Measurements from ENCODE around the gene CDR2.
"Not testable (repeated sequence)": the region's sequence is repeated elsewhere in the genome, so short reads cannot be mapped to it uniquely, and the experiment has no call there.

Gene CDR2
- 101 to 124 reads per million in 2 donors for total RNA-seq

DNA sequence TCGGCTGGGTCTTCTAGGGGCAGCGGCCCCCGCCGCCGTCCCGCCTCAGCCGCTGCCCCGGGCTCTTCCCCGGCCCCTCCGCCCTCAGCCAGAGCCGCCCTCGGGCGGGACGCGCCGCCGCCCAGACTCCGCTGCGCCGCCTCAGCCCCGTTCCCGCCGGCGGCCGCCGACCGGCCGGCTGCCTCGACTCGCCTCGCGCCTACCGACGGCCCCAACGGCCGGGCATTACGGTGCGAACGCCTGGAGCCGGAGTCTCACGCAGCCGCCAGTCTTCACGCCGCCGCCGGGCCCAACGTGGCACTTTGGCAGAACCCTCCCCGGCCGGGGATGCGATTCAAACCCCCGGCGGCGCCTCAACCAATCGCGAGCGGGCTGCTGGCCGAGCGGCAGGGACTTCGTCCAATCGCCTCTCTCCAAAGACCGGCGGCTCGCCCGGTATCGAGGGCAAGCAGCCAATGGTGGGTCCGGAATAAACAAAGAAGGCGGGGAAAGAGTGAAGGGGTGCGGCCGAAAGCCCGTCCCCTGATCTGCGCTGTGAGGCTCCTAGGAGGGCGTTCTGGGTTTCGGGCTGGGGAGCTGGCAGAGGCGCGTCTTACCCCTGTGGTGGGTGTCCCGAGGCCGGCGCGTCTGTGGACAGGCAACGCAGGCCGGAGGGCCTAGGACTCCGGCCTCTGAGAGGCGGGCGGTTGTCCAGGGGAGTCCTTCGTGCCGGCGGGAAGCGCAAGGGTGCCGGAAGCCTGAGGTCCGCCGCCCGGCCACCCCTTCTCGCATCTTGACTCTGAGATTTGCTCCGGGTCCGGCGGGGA is at the start of gene CDR2:
Gene CDR2 (minus strand): TSS at position 309 of the 806 bp plus-strand sequence. CDS start 310 bp downstream, outside the sequence.
- DNase-seq, result peak; percentile 98

DNA sequence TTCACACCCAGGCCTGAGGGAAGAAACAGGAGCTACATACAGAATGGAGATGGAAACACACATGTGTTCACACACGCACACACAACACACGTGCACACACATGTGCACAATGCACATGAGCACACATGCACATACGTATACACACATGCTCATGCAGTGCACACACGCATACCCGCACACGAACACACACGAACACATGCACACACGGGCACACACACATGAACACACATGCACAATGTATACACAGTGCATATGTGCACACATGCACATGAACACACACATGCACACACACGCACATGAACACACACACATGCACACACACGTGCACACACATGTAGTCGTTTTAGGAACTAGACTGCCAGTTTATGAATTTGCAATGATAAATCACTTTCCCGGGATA is 49.3 kb upstream of the CDR2 start:
- no peak for DNase-seq

DNA sequence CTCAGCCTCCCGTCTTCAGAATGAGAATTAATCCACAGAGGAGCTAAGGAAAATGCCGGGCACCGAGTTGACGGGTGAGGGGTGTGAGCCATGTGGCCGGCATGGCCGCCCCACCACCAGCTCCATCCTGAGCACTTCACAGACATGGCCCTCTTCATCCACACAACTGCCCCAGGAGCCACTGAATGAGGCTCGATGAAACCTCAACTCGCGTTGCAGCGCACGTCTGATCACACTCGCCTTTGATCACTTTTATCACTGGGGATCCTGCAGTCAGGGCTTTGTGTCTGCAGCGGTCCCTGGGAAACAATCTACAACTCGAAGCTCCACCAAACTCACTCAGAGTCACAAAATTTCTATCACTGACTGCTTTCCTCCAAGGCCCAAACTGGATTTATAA is 46.7 kb upstream of the CDR2 start:
- no peak for DNase-seq

DNA sequence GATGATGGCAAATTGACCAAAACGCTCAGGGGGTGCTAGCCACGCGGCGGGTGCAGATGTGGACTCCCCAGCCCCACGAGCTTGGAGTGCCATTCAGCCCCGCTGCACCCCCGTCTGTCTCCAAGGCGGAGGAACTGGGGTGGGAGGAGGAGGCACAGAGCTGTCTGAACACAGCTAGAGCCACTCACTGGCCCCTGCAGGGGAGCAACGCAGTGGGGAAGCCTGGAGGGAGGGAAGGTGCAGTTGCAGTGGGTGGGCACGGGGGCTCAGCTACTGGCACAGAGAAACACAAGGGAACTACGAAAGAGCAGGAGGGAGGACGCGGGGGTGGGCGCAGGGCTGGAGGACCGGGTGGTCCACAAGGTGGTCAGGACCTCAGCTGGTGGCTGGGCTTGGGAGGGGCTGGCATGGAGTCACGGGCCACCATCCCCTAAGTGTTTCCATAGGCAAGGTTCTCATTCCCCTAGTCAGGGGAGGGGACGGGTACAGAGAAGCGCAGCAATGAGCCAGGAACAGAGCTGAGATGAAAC is 46.3 kb upstream of the CDR2 start:
- no peak for DNase-seq

DNA sequence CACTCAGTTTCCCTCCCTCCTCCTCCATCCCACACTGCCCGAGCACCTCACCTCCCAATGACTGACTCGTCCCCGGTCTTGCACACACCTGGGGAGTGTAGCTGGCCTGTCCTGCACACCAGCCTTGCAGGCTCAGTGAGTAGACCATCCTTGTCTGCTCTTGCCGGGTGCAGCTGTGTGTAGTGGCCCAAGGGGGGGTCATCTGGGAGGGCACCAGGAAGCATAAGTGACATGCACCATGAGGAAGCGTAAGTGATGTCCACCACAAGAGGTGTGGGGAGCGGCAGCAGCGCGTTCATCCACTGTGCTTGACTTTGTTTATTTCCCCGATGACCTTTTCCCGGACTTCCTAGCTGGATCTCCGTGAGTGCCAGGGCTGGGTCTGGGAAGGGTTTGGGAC is 45.5 kb upstream of the CDR2 start:
- DNase-seq, result no peak

DNA sequence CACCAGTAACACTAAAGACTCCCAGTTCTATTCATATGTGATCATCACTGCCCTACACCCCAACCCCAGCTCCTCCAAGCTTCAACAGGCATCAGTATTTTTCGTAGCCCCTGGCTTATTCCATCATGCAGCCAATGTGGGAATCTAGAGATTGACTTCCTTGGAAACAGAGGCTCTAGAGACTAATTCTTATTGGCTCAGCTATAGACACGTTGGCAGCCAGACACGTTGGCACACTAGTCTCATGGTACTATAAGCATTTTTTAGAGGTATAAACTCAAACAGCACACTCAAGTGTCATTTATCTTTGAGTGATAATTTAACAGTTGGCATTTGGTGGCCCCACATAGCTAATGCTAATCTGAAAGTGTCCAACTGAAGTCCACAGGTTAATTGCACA is 44.4 kb upstream of the CDR2 start:
- DNase-seq, result no peak

DNA sequence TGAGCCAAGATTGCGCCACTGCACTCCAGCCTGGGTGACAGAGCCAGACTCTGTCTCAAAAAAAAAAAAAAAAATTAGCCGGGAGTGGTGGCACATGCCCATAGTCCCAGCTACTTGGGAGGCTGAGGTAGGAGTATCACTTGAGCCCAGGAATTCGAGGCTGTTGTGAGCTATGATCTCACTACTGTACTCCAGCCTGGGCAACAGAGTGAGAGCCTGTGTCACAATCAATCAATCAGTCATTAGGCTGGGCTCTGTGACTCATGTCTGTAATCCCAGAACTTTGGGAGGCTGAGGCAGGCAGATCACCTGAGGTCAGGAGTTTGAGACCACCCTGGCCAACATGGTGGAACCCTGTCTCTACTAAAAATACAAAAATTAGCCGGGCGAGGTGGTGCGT is 43.4 kb upstream of the CDR2 start:
- DNase-seq, result not testable (repeated sequence)

DNA sequence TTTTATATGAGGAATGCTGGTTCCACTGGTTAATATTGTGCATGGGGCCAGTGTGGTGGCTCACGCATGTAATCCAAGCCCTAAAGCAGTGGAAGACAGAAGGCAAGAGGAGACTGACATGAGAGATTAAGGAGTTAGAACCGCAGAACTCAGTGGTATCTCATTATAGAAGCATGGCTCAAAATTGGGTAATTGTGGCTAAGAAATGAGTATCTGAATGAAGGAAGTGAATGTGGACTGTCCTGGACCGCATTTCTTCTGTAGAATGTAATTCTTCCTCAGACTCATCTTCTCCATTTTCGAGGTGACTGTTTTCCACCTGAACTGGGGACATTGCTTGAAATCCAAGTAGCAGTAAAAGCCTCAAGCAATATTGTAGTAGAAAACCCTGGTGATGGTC is 42.6 kb upstream of the CDR2 start:
- no peak for DNase-seq

DNA sequence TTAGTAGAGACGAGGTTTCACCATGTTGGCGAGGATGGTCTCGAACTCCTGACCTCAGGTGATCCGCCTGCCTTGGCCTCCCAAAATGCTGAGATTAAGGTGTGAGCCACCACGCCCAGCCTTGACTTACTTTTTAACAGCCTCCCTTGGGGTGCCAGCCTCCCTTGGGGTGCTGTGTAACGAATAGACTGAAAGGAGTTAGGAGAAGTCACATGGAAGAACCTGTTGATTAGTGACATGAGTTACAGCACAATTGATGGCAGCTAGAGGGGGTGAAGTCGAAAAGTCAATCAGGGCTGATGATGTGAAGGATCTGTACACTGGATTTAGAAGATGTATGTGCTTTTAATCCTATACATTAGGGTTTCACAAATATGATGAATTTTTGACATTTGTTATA is 39.4 kb upstream of the CDR2 start:
- DNase-seq, result no peak

DNA sequence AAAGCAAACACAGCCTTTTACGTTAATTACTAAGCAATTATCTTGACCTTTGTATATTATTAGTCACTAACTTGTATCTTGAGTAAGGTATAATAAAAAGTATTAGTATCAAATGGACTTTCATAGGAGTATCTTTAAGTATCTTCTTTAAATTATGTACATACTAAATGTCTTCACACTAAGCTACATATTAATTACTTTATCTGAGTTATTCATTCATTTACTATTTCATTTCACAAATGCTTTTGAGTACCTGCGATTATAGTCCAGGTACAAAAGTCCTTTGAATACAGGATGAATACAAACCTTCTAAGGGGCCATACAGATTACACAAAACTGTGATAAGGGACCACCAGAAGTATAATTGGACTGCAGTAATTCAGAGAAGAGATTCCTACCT is 33.1 kb upstream of the CDR2 start:
- DNase-seq, result no peak

DNA sequence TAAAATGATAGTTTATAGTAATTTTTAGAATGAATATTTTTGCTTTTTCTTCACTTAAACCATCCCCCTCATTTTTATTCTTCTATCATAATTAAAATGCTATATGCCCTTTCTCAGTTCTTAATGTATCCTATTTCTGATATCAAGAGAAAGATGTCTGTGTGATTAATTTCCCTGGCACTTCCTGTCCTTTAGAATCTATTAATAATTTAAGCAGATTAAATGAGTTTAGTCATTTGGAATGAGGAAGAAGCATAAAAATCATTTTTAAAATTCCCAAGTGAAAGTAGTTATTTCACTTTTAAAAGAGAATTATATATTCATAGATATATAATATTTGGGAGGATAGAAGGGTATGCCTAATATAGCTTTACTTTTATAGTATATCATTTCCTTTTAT is 27.8 kb upstream of the CDR2 start:
- DNase-seq, result no peak

DNA sequence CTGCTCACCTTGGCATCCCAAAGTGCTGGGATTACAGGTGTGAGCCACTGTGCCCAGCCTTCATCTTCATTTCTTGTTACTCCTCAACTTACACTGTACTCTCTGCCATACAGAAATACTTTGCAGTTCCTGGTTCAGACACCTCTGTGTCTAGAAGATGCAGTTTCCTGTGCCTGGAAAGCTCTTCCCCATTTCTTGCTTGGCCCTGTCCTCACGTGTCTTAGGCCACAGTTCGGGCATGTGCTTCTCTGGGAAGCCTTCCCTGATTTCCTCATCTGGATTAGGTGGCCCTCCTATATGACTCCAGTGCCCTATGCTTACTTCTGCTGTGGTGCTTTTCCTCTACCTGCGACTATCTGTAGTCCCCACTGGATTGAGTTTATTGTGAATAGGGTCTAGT is 26.5 kb upstream of the CDR2 start:
- DNase-seq, result no peak

DNA sequence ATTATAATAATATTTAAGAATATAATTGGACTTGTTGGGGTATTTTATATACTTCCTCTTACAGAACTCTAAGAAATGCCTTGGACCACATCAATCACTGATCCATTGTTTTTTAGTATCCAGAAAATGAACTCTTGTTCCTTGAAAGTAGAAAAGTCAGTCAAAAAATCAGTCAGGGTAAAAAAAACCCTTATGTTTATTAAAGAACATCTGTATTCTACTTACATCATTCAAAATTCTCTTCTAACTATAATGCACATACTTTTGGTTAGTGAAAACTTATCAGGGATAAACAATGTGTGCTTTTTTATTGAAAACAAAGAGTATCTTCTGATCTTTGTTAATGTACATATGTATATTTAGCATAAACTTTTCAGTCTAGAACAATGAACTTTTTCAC is 23.5 kb upstream of the CDR2 start:
- no peak for DNase-seq

DNA sequence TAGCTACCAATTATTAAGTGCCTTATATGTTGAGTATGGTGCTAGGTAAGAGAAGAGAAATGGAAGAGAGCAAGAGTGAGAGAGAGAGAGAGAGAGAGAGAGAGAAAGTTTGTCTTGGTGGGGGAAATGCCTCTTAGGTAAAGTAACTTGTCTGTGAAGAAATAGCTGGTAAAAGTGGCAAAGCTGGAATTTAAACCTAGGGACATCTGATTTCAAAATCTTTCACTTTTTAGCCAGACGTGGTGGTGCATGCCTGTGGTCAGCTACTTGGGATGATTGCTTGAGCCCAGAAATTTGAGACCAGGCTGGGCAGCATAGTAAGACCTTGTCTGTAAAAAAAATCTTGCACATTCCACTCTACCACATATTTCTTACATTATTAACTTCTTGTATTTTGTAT is 23.0 kb upstream of the CDR2 start:
- no peak for DNase-seq

DNA sequence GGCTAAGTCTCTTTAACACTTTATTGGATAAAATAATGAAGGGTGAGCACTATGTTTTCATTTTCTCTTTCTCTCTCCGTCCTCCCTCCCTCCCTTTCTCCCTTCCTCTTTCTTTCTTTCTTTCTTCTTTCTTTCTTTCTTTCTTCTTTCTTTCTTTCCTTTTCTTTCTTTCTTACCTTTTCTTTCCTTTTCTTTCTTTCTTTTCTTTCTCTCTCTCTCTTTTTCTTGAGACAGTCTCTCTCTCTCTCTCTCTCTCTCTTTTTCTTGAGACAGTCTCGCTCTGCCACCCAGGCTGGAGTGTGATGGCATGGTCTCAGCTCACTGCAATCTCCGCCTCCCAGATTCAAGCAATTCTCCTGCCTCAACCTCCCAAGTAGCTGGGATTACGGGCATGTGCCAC is 21.5 kb upstream of the CDR2 start:
- no peak for DNase-seq

DNA sequence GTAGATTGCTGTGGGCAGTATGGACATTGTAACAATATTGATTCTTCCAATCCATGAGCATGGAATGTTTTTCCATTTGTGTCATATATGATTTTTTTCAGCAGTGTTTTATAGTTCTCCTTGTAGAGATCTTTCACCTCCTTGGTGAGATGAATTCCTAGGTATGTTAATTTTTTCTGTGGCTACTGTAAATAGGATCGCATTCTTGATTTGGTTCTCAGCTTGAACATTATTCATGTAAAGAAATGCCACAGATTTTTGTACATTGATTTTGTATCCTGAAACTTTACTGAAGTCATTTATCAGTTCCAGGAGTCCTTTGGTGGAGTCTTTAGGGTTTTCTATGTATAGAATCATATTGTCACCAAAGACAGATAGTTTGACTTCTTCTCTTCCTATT is 19.7 kb upstream of the CDR2 start:
- no peak for DNase-seq

DNA sequence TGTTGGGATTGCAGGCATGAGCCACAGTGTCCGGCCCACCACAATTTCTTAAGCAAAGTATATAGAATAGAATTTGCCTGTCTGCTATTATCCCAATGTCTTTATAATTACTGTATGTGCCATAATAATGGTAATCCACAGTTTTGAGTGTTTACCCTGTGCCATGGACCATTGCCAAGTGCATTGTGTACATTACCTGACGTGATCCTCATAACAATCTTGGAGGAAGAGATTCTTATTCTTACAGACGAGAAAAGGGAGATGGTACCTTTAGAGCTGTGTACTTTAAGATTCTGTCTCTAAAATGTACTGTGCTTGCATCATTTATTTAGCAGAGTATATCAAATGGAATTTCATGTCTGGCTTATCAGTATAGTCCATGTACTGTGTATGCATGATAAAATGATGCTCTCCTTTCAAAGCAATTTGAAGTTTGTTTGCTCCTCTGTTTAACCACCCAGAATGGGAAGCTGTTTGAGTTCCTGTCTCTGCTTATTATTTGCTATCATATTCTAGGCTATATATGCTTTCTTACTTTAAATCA is 13.8 kb upstream of the CDR2 start:
- DNase-seq, result no peak

DNA sequence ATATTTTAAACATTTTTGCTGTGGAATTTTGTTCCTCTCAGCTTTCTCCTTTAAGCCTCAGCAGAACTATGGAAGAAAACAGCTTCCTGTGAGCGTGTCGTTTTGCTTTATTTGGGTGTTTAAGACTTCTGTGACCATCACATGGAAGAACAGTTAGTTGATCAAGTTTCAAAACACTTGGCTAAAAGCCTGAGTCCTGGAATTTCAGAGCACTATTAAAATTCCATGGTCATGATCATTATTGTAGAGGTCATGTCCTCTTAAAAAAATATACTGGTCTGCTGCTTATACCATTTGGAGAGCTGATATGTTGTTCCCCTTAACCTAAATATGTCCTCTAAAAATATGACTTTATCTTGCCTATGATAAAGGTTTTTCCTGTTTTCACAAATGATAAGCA is 12.6 kb upstream of the CDR2 start:
- DNase-seq, result no peak

DNA sequence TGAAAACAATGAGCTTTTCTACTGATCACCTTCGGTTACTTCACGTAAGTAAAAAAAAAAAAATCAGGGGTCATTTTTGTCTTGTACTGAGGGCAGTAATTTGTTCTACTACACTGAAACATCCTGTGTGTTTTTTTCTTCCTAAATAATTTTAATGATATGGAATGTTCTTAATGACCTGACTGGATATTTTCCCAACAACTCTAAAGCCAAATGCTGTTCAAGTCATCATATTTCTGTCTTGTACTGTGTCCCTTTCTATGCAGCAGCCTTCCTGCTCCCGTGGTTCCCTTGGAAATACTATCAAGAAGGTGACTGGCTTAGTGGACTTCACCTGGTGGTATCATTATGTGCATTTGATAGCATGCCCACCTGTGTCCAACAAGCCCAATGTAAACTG is 10.8 kb upstream of the CDR2 start:
- no peak for DNase-seq

DNA sequence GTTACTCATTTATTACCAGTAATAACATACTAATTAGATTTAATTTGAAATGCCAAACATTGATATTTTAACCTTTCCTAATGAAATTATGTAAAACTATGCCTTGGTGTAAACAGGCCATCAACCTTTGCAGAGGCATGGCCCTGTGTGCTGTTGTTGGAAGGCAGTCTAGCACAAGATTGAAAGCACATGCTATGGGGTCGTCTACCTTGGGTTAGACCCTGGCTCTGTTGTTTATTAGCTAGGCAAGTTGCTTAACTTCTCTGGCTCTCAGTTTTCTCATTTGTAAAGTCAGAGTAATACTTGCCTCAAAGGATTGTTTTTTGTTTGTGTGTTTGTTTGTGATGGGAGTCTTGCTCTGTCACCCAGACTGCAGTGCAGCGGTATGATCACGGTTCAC is 9.4 kb upstream of the CDR2 start:
- no peak for DNase-seq

DNA sequence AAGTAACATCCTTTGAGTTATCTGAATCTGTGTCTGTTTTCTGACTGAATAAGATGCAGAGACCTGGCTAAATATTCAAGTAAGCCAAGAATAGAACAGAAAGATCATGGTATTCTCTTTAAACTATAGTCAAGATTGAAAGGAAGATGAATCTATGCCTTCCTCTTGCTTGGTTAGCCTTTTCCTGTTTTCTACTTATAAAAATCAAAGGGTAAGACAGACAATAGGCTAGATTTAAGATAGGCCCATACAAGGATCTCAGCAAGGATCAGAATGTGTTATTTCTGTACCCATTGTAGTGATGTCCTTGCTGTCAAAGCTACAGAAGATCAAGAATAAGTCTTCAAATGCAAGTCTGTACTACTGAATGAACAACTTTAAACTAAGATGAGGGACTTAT is 7.0 kb upstream of the CDR2 start:
- no peak for DNase-seq

DNA sequence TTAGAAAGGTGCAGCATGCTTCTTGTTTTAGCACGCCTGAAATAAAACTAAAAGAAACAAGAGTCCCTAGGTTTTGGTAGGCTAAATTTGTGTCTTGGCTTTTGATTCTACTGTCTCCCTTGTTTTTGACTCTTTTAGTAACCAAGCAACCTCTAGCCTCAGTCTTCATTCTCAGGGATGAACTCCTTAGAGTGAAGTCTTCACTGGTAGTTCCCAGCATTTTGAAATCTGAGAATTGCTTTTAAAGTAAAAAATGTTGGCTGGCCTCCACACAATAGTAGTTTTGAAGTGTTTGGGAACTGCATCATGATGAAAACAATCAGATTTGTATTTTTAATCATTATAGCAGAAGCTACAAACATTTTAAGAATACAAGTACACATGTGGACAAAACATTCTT is 6.1 kb upstream of the CDR2 start:
- no peak for DNase-seq

DNA sequence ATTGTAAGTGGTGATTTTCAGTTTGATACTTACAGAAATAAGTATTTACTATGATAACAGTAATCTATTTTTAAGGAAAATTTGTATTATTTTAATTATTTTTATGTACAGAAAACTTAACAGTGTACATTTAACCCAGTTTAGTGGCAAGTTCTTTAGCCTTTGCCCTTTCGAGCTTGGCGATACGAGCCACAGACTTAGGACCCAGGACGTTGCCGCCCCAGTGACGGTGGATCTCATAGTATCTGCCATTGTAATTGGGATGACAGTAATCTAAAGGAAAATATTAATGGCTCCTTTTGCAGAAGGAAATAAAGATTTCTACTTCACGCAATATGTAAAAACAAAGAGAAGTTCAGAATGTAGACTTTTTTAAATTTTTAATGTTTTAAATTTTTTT is 5.2 kb upstream of the CDR2 start:
- DNase-seq, result no peak

DNA sequence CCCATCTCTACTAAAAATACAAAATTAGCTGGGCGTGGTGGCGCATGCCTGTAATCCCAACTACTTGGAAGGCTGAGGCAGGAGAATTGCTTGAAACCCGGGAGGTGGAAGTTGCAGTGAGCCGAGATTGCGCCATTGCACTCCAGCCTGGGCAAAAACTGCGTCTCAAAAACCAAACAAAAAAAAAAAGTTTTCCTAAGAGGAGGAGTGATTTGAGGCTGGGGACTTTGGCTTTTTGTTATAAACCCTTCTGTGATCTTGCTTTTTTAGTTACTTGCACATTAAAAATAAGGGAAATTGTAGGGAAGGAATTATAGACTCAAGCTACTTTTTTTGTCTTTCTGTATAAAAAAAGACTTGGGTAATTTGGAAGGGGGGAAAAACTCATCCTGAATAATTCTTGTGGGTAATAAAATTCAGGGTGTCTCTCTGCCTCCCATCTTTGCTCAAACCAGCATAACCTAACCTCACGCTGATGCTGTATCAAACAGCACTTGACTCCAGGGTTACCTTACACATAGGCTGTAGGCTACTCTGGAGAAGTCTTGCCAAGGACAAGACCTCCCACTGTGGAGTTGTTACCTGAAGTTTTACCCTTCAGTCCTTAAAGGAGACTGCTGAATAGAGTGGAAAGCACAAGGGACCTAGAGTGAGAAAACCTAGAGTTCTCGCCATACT is 1.7 kb upstream of the CDR2 start:
- DNase-seq, result no peak

Measured in activated gamma-delta T cell (primary cell).